ENCODE measurements around the gene SRGAP1. TPM values are rescaled to one million over a fixed set of nuclear protein-coding genes. Genes with fewer than 3 reads are reported as not detected.

The SRGAP1 gene
- total and polyA plus RNA-seq, 8 donors, result 2.5 to 13.3 (median 7.5) TPM

DNA sequence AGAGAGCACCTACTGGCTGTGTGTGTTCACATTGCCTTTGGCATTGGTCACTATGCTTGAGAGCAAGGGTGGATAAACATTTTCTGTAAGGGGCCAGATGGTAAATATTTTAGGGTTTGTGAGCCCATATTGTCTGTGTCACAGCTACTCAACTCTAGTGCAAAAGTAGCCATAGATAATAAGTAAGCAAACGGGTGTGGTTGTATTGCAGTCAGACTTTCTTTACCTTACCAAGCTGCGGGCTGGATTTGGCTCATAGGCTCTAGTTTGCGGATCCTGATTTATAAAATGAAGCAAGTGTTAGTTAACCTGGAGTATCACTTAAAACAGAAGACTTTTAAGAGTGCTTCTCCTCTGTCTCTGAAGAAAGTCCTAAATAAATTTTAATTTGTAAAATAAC lies 208.6 kb downstream of the SRGAP1 start:
- intact Hi-C loops (cut with DNase I), result no loop called here
- Histone ChIP-seq H3K36me3 (no peaks in the 10 kb centered on the region), H3K27ac (no peak overlapping the region), H3K4me1 (no peaks in the 10 kb centered on the region), H3K4me3 (no peak overlapping the region), H3K9me3 (no peaks in the 10 kb centered on the region), H3K27me3 (no peaks in the 10 kb centered on the region)
- WGBS, 2 donors, result 95 to 96% methylated on average over 3 of the region's 3 CpGs
- ATAC-seq (no peak), DNase-seq (no peak), FAIRE-seq (no peak)
- TF ChIP-seq, protein P1, sequence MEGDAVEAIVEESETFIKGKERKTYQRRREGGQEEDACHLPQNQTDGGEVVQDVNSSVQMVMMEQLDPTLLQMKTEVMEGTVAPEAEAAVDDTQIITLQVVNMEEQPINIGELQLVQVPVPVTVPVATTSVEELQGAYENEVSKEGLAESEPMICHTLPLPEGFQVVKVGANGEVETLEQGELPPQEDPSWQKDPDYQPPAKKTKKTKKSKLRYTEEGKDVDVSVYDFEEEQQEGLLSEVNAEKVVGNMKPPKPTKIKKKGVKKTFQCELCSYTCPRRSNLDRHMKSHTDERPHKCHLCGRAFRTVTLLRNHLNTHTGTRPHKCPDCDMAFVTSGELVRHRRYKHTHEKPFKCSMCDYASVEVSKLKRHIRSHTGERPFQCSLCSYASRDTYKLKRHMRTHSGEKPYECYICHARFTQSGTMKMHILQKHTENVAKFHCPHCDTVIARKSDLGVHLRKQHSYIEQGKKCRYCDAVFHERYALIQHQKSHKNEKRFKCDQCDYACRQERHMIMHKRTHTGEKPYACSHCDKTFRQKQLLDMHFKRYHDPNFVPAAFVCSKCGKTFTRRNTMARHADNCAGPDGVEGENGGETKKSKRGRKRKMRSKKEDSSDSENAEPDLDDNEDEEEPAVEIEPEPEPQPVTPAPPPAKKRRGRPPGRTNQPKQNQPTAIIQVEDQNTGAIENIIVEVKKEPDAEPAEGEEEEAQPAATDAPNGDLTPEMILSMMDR (IDR thresholded peaks at IDR 0.05), result no peak

DNA sequence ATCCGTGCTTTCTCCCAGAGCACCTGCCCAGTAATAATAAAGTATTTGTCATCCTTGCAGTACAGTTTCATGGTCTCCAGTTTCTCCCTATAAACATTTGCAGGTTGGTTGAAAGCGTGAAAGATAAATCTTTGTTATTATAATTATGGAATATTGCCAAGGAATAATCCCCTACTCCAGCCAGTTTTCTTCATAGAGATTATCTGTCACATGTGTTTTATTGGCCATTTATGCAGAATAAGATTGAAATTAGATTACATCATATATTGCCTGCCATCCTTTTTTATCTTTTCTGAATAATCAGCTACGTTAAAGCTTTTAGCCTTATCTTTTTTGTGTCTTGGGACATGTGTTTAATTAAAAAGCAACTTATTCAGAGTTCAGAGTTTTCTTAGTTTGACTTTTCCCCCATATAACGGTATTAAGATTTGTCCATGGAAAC lies 209.6 kb downstream of the SRGAP1 start:
- no peak for DNase-seq
- Histone ChIP-seq H3K4me1 (no peaks in the 10 kb centered on the region), H3K27me3 (no peaks in the 10 kb centered on the region), H3K36me3 (no peaks in the 10 kb centered on the region), H3K9me3 (no peaks in the 10 kb centered on the region), H3K4me3 (no peak overlapping the region), H3K27ac (no peak overlapping the region)
- ATAC-seq, result no peak
- WGBS, 2 donors, result 77 to 78% methylated on average over 4 of the region's 4 CpGs
- TF ChIP-seq, protein P1 (IDR thresholded peaks at IDR 0.05), result no peak
- intact Hi-C loops (cut with DNase I), result no loop called here
- FAIRE-seq, result no peak

DNA sequence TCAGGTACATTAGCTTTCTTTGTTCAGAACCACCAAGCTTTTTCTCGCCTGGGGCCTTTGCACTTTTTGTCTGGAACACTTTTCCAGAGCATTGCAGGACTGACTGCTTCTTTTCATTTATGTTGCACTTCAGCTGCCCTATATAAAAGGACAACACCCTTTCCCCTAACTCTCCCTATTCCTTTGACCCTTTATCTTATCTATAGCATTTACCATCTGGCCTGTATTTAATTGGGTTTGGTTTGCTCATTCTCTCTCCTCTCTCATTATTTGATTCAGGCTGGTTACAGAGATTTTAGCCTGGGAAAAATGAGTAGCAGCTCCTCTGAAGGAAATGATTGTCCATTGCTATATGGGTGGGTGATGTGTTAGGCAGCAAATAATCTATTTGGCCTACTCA lies 212.2 kb downstream of the SRGAP1 start:
- no peak for DNase-seq
- intact Hi-C loops (cut with DNase I), result no loop called here
- no peak for FAIRE-seq
- Histone ChIP-seq H3K27me3 (no peaks in the 10 kb centered on the region), H3K4me1 (no peaks in the 10 kb centered on the region), H3K4me3 (no peak overlapping the region), H3K36me3 (no peaks in the 10 kb centered on the region), H3K9me3 (no peaks in the 10 kb centered on the region), H3K27ac (no peak overlapping the region)
- 97 to 99% methylated on average over 1 of the region's 1 CpG for WGBS, 2 donors
- TF ChIP-seq, protein P1 (IDR thresholded peaks at IDR 0.05), result no peak
- no peak for ATAC-seq

DNA sequence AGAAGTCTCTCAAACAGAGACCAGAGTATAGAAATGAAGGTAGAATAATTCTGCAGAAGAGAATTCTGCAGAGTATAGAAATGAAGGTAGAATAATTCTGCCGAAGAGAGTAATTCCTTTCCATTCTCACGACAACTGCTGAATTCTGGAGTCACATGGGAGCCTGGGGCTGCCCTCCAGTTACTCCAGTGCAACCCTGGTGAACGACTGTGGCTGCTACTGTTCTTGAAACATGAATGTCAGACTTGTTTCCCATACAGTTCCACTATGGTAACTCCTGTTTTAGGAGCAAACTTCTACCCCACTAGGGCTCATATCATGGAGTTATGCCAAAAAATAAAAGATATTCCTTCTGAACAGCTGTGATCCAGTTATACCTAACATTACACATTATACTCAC lies 213.2 kb downstream of the SRGAP1 start:
- Histone ChIP-seq H3K9me3 (no peaks in the 10 kb centered on the region), H3K27ac (no peak overlapping the region), H3K4me3 (no peak overlapping the region), H3K4me1 (no peaks in the 10 kb centered on the region), H3K36me3 (no peaks in the 10 kb centered on the region), H3K27me3 (no peaks in the 10 kb centered on the region)
- TF ChIP-seq, protein P1 (IDR thresholded peaks at IDR 0.05), result no peak
- ATAC-seq, result no peak
- WGBS, 2 donors, result 89 to 94% methylated on average over 3 of the region's 3 CpGs
- DNase-seq, result no peak
- no peak for FAIRE-seq
- intact Hi-C loops (cut with DNase I), result no loop called here

DNA sequence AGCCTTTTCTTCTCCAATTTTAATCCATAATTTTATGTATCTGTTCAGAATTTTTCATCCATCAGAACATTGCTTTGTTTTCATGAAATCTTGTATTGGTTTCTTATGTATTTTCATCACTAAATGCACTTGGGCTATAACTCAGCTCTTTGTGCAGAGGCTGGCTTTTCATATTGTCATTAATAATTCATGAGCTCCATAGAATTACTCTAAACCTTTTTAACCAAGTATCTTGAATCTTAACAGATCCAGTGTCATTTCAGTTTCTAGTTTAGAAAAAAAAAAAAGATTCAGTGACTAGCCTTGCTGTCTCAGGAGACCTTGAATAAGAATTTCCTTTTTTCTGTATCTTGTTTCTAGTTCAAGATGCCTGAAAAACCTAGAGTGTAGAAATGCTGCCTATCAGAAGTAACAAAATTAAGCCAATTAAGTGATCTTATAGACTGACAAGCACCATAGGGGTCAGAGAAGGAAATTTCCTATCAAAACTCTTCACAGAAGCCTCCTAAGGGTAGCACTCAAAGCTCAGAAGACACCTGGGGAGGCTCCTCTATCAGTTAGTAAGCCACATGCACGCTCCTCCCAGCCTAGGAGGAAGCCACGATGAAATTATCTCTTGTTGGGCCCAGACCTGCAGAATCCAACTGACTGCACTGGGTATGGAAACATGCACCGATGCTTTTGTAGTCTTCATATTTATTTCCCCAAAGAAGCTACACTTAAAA lies 214.2 kb downstream of the SRGAP1 start:
- TF ChIP-seq, protein P1 (IDR thresholded peaks at IDR 0.05), result no peak

More for the DNA sequence above, 214.2 kb downstream of the SRGAP1 start:
- FAIRE-seq, result no peak
- Histone ChIP-seq H3K9me3 (no peaks in the 10 kb centered on the region), H3K36me3 (no peaks in the 10 kb centered on the region), H3K27ac (no peak overlapping the region), H3K27me3 (no peaks in the 10 kb centered on the region), H3K4me1 (peaks cover 0 to 5% (median 0%) of the 10 kb centered on the region in 3 donors), H3K4me3 (no peak overlapping the region)
- DNase-seq, result no peak
- ATAC-seq, result no peak
- intact Hi-C loops (cut with DNase I), result no loop called here
- WGBS, 2 donors, result 94 to 96% methylated on average over 3 of the region's 3 CpGs
